GM18517 (cell line): Measurements from ENCODE around the gene LCMT2.
"Not testable (repeated sequence)": the region's sequence is repeated elsewhere in the genome, so short reads cannot be mapped to it uniquely, and the experiment has no call there.

Experiments
- ATAC-seq: cut with Tn5 transposase; IDR thresholded peaks from one replicate; pipeline ENCODE4 v1.9.1; 2021; ENCODE audit warnings: mild to moderate bottlenecking, moderate library complexity; ENCODE audit not compliant: unreplicated experiment

LCMT2 gene

GRCh38 chr15:43316016-43316970, 14.1 kb downstream of the LCMT2 start:
- no peak for ATAC-seq

- no peak for ATAC-seq
Observed at GRCh38 chr15:43314171-43314570, 16.2 kb downstream of the LCMT2 start.

- no peak for ATAC-seq
Observed at GRCh38 chr15:43312378-43312777, 18.0 kb downstream of the LCMT2 start.

- no peak for ATAC-seq
Observed at GRCh38 chr15:43302205-43302817, 28.1 kb downstream of the LCMT2 start, which contains the start of gene TGM7. Gene TGM7, minus strand, starts transcription at chr15:43302255.

GRCh38 chr15:43299884-43300283, 30.5 kb downstream of the LCMT2 start:
- ATAC-seq, result no peak

- no peak for ATAC-seq
Observed at GRCh38 chr15:43299411-43299810, 31.0 kb downstream of the LCMT2 start.

GRCh38 chr15:43294091-43294706, 36.2 kb downstream of the LCMT2 start:
- no peak for ATAC-seq

GRCh38 chr15:43293432-43293831, 36.9 kb downstream of the LCMT2 start:
- no peak for ATAC-seq

- no peak for ATAC-seq
Observed at GRCh38 chr15:43292375-43293078, 37.8 kb downstream of the LCMT2 start.

- ATAC-seq, result not testable (repeated sequence)
Observed at GRCh38 chr15:43289656-43290055, 40.7 kb downstream of the LCMT2 start.

GRCh38 chr15:43287254-43287653, 43.1 kb downstream of the LCMT2 start:
- no peak for ATAC-seq

- no peak for ATAC-seq
Observed at GRCh38 chr15:43286074-43286473, 44.3 kb downstream of the LCMT2 start.

GRCh38 chr15:43285609-43286037, 44.8 kb downstream of the LCMT2 start:
- ATAC-seq, result no peak

GRCh38 chr15:43283526-43283925, 46.8 kb downstream of the LCMT2 start:
- no peak for ATAC-seq

GRCh38 chr15:43281926-43282602, 48.3 kb downstream of the LCMT2 start:
- ATAC-seq, result no peak

- ATAC-seq, result no peak
Observed at GRCh38 chr15:43280996-43281395, 49.4 kb downstream of the LCMT2 start.

GRCh38 chr15:43279496-43279895, 50.9 kb downstream of the LCMT2 start:
- no peak for ATAC-seq

GRCh38 chr15:43278869-43279268, 51.5 kb downstream of the LCMT2 start:
- ATAC-seq, result no peak

GRCh38 chr15:43277901-43278300, 52.5 kb downstream of the LCMT2 start:
- ATAC-seq, result no peak

GRCh38 chr15:43277231-43277823, 53.0 kb downstream of the LCMT2 start:
- no peak for ATAC-seq
